ENCODE data around the gene FGGY.

FGGY gene

GRCh38 chr1:59751801-59752200, 454.9 kb downstream of the FGGY start:
- no peaks in the 10 kb centered on the region for H3K27me3 Mint-ChIP-seq
- H3K36me3 Mint-ChIP-seq: no peaks in the 10 kb centered on the region
- H3K9me3 Mint-ChIP-seq: no peaks in the 10 kb centered on the region
- H3K4me1 Mint-ChIP-seq: no peaks in the 10 kb centered on the region
- no peak overlapping the region for H3K4me3 Mint-ChIP-seq
- no peak overlapping the region for H3K27ac Mint-ChIP-seq

DNA sequence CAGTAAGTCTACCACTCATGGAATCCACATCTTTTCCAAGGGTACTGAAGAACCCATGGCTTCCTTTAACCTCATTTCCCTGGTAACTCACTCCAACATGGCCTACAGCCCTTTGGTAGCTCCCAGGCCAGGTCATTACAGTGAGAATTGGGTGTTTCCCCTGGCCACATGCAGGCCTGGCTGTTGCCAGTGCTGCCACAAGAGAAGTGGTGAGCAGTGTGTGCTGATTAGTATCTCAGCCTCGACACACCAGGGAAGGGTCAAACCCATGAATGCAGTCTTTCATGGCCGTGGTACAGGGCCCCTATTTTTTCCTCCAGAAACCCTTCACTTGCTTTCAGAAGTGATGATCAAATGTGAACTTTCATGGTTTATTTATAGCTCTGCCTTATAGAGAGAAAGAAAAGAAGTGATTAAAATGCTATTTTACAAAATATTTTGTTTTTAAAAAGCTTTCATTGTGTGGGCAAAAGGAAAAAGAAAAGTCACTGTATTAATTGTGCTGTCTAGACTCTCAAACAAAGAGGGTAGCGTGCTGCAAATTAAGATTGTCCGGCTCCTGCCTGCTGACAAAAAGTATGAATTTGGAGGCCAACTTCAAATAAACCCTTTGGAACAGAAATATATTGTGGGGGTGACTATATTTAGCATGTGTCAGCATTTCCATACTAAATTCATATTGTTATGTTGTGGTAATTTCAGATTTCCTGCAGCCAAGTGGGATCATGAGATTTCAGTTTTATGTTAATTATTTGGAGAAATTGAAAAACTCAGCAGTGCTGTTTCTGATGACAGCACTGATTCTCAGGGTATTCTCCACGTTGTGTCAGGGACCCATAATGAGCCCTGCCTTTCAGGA, 455.9 kb downstream of the FGGY start:
- no peak overlapping the region for H3K4me3 Mint-ChIP-seq
- H3K27me3 Mint-ChIP-seq: no peaks in the 10 kb centered on the region
- H3K9me3 Mint-ChIP-seq: no peaks in the 10 kb centered on the region
- no peaks in the 10 kb centered on the region for H3K4me1 Mint-ChIP-seq
- H3K27ac Mint-ChIP-seq: no peak overlapping the region
- H3K36me3 Mint-ChIP-seq: no peaks in the 10 kb centered on the region

DNA sequence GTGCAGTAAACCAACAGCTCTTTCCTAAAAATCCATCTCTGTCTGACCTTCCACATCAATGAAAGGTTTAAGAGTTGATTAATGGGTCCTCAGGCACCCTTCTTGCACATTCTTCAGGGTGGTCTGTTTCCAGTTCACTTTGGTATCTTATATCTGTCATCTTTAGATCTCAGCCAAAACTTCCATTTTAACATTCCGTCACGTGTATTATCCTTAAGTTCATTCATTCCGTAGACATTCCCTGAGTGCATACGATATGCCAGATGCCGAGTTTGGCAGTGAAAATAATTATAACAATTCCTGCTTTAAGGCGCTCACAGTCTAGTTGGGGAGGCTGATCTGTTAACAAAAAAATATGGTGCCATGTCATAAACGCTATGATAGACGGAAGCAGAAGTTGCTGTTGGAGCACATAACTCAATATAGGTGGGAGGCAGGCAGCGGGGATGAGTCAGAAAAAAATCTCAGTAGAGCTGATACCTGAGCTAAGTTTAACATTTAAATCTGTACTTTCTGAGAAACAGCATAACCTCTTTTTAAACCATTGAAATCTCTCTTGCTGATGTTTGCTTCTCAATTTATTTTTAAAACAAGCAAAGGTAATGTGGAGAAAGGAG, 458.3 kb downstream of the FGGY start:
- H3K27me3 Mint-ChIP-seq: no peaks in the 10 kb centered on the region
- H3K27ac Mint-ChIP-seq: no peak overlapping the region
- peaks cover 4% of the 10 kb centered on the region for H3K4me1 Mint-ChIP-seq
- no peaks in the 10 kb centered on the region for H3K9me3 Mint-ChIP-seq
- no peaks in the 10 kb centered on the region for H3K36me3 Mint-ChIP-seq
- H3K4me3 Mint-ChIP-seq: no peak overlapping the region

- Mint-ChIP-seq H3K27ac (no peak overlapping the region), H3K4me3 (no peak overlapping the region), H3K27me3 (no peaks in the 10 kb centered on the region), H3K36me3 (no peaks in the 10 kb centered on the region), H3K9me3 (no peaks in the 10 kb centered on the region), H3K4me1 (peaks cover 4% of the 10 kb centered on the region)
These were observed 460.4 kb downstream of the FGGY start for GRCh38 chr1:59757197-59757747.

- no peaks in the 10 kb centered on the region for H3K36me3 Mint-ChIP-seq
- H3K27me3 Mint-ChIP-seq: no peaks in the 10 kb centered on the region
- peaks cover 4% of the 10 kb centered on the region for H3K4me1 Mint-ChIP-seq
- no peaks in the 10 kb centered on the region for H3K9me3 Mint-ChIP-seq
- no peak overlapping the region for H3K27ac Mint-ChIP-seq
- peak overlapping the region; percentile 63 for H3K4me3 Mint-ChIP-seq
These were observed 462.4 kb downstream of the FGGY start for GRCh38 chr1:59759156-59759925.

GRCh38 chr1:59761443-59761842, 464.5 kb downstream of the FGGY start:
- Mint-ChIP-seq H3K27ac (no peak overlapping the region), H3K4me1 (peaks cover 4% of the 10 kb centered on the region), H3K36me3 (no peaks in the 10 kb centered on the region), H3K9me3 (no peaks in the 10 kb centered on the region), H3K4me3 (no peak overlapping the region), H3K27me3 (no peaks in the 10 kb centered on the region)

- H3K27me3 Mint-ChIP-seq: no peaks in the 10 kb centered on the region
- peaks cover 4% of the 10 kb centered on the region for H3K4me1 Mint-ChIP-seq
- no peaks in the 10 kb centered on the region for H3K9me3 Mint-ChIP-seq
- H3K36me3 Mint-ChIP-seq: no peaks in the 10 kb centered on the region
- no peak overlapping the region for H3K4me3 Mint-ChIP-seq
- no peak overlapping the region for H3K27ac Mint-ChIP-seq
These were observed 466.5 kb downstream of the FGGY start for GRCh38 chr1:59763418-59763817.

DNA sequence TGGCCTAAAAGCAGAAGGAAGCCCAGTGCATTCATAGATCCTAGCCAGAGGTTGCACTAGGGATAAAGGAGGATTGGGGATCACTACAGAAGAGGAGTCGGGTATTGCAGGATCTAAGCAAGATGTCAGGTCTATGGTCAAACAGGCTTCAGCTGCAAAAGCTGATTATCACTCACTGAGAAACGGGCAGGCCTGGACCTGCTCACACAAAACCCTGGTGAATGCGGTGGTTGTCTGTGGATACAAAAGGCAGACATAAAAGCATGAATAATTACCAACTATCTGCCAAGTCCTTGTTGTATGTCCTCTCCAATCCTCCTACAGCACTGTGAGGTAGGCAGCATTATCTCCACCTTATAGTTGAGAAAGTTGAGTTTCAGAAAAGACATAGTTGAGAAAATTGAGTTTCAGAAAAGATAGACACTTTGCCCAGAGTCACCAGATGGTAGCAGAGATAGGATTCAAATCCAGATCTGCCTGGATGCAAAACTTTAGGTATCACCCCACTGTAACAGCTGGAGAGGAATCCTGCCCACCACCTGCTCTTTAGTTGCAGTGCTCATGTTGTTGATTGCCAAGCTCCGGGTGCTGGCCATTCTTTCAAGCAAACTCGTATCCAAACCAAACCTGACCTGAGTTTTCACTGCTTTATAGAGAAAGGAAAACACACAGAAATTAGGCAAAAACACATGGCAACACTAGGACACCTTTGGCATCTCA, 468.3 kb downstream of the FGGY start:
- Mint-ChIP-seq H3K4me3 (no peak overlapping the region), H3K27ac (no peak overlapping the region), H3K27me3 (no peaks in the 10 kb centered on the region)

GRCh38 chr1:59766227-59766855, 469.4 kb downstream of the FGGY start:
- Mint-ChIP-seq H3K36me3 (no peaks in the 10 kb centered on the region), H3K9me3 (no peaks in the 10 kb centered on the region), H3K27me3 (no peaks in the 10 kb centered on the region), H3K4me1 (no peaks in the 10 kb centered on the region), H3K27ac (no peak overlapping the region), H3K4me3 (no peak overlapping the region)

More for the DNA sequence above, 468.3 kb downstream of the FGGY start:
- Mint-ChIP-seq H3K9me3 (no peaks in the 10 kb centered on the region), H3K4me1 (no peaks in the 10 kb centered on the region), H3K36me3 (no peaks in the 10 kb centered on the region)

GRCh38 chr1:59767119-59767518, 470.2 kb downstream of the FGGY start:
- Mint-ChIP-seq H3K9me3 (no peaks in the 10 kb centered on the region), H3K4me3 (no peak overlapping the region), H3K27me3 (no peaks in the 10 kb centered on the region), H3K27ac (no peak overlapping the region), H3K36me3 (no peaks in the 10 kb centered on the region), H3K4me1 (no peaks in the 10 kb centered on the region)

- Mint-ChIP-seq H3K9me3 (no peaks in the 10 kb centered on the region), H3K27me3 (no peaks in the 10 kb centered on the region), H3K4me1 (no peaks in the 10 kb centered on the region), H3K36me3 (no peaks in the 10 kb centered on the region), H3K4me3 (no peak overlapping the region), H3K27ac (no peak overlapping the region)
These were observed 472.2 kb downstream of the FGGY start for GRCh38 chr1:59768792-59769735.

- no peaks in the 10 kb centered on the region for H3K27me3 Mint-ChIP-seq
- H3K4me1 Mint-ChIP-seq: no peaks in the 10 kb centered on the region
- no peak overlapping the region for H3K4me3 Mint-ChIP-seq
- H3K9me3 Mint-ChIP-seq: no peaks in the 10 kb centered on the region
- H3K27ac Mint-ChIP-seq: no peak overlapping the region
- H3K36me3 Mint-ChIP-seq: no peaks in the 10 kb centered on the region
These were observed 472.8 kb downstream of the FGGY start for GRCh38 chr1:59769736-59770095.

DNA sequence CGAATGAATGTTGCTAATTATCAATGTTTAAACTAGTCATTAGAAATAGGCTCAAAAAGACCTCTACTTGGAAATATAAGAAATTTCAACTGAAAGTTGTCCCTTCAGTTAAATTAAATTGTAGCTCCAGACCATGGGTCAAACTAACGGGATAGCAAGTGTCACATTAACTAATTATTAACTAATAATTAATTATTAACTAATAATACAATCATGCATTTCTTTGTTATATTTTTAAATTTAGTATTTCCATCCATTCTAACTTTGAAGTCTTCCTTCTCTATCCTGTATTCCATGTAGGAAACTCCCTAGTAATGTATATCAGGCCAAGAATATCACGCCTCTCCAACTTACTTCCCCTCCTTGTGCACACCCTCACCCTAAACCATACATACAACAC, 474.5 kb downstream of the FGGY start:
- no peaks in the 10 kb centered on the region for H3K9me3 Mint-ChIP-seq
- H3K27me3 Mint-ChIP-seq: no peaks in the 10 kb centered on the region
- no peaks in the 10 kb centered on the region for H3K36me3 Mint-ChIP-seq
- H3K4me3 Mint-ChIP-seq: no peak overlapping the region
- no peaks in the 10 kb centered on the region for H3K4me1 Mint-ChIP-seq
- H3K27ac Mint-ChIP-seq: no peak overlapping the region

GRCh38 chr1:59775480-59775879, 478.6 kb downstream of the FGGY start:
- Mint-ChIP-seq H3K4me1 (no peaks in the 10 kb centered on the region), H3K27ac (no peak overlapping the region), H3K9me3 (no peaks in the 10 kb centered on the region), H3K27me3 (no peaks in the 10 kb centered on the region), H3K36me3 (no peaks in the 10 kb centered on the region), H3K4me3 (no peak overlapping the region)

All from activated naive CD4-positive, alpha-beta T cell treated with anti-CD3 and anti-CD28 coated beads, Interleukin-2, amount 50 U/mL, for 24 hours (primary cell).